DOHH2 (cell line): ENCODE results near the gene TAF4.

Experiments
- H3F3A ChIP-seq: fragments of 200-600 bp; sonication (generic), shearing (Covaris generic); 2 replicates; pipeline ENCODE4 v1.6.0; 2016; ENCODE audit warnings: antibody characterized with exemption, mild to moderate bottlenecking; ENCODE audit not compliant: control insufficient read depth, insufficient read depth
- H3K27ac ChIP-seq: fragments of 200-600 bp; sonication (generic); 2 replicates; pipeline ENCODE4 v1.5.1; 2014; ENCODE audit warnings: low read depth, mild to moderate bottlenecking, low read length, moderate library complexity
- H3K27me3 ChIP-seq: fragments of 200-600 bp; sonication (generic); 2 replicates; pipeline ENCODE4 v1.6.1; 2014; ENCODE audit warnings: mild to moderate bottlenecking, low read length, mixed read lengths; ENCODE audit not compliant: control insufficient read depth
- H3K36me3 ChIP-seq: fragments of 200-600 bp; sonication (generic); 2 replicates; pipeline ENCODE4 v1.6.1; 2014; ENCODE audit warnings: mild to moderate bottlenecking, low read length, moderate library complexity, mixed read lengths; ENCODE audit not compliant: control insufficient read depth
- H3K4me1 ChIP-seq: fragments of 200-600 bp; sonication (generic); 2 replicates; pipeline ENCODE4 v1.6.1; 2014; ENCODE audit warnings: mild to moderate bottlenecking, low read length, mixed read lengths; ENCODE audit not compliant: control insufficient read depth
- H3K4me2 ChIP-seq: fragments of 200-600 bp; sonication (generic); 2 replicates; pipeline ENCODE4 v1.6.0; 2014; ENCODE audit warnings: mild to moderate bottlenecking, low read length, moderate library complexity
- H3K4me3 ChIP-seq: fragments of 200-600 bp; sonication (generic); 2 replicates; pipeline ENCODE4 v1.5.1; 2014; ENCODE audit warnings: mild to moderate bottlenecking, low read length, mixed read lengths
- H3K79me2 ChIP-seq: fragments of 200-600 bp; sonication (generic); 2 replicates; pipeline ENCODE4 v1.6.1; 2014; ENCODE audit warnings: mild to moderate bottlenecking, low read length, mixed read lengths; ENCODE audit not compliant: control insufficient read depth
- H3K9me2 ChIP-seq: fragments of 200-600 bp; sonication (generic); replicated peaks from 2 replicates; pipeline ENCODE4 v1.6.1; 2014; ENCODE audit warnings: mild to moderate bottlenecking, low read length, mixed read lengths; ENCODE audit not compliant: control insufficient read depth
- H3K9me3 ChIP-seq: fragments of 200-600 bp; sonication (generic); 2 replicates; pipeline ENCODE4 v1.6.1; 2014; ENCODE audit warnings: antibody characterized with exemption, low read length, mixed read lengths; ENCODE audit not compliant: control insufficient read depth, insufficient read depth
- H4K20me1 ChIP-seq: fragments of 200-600 bp; sonication (generic); 2 replicates; pipeline ENCODE4 v1.6.0; 2014; ENCODE audit warnings: low read depth, mild to moderate bottlenecking, antibody characterized with exemption, low read length, moderate library complexity; ENCODE audit not compliant: control insufficient read depth, insufficient read depth
- EZH2phosphoT487 ChIP-seq: fragments of 200-600 bp; sonication (generic); IDR thresholded peaks from 2 replicates; pipeline ENCODE4 v1.6.1; 2017; ENCODE audit warnings: borderline replicate concordance, mild to moderate bottlenecking, antibody characterized with exemption, low read length, moderate library complexity, mixed read lengths
- TF ChIP-seq, protein P1 (sequence below): fragments of 200-600 bp; sonication (generic); IDR thresholded peaks from one replicate; pipeline ENCODE4 v1.5.1; 2014; ENCODE audit warnings: antibody characterized with exemption, mild to moderate bottlenecking, low read depth, low read length; ENCODE audit not compliant: poor library complexity, severe bottlenecking

Gene TAF4

DNA sequence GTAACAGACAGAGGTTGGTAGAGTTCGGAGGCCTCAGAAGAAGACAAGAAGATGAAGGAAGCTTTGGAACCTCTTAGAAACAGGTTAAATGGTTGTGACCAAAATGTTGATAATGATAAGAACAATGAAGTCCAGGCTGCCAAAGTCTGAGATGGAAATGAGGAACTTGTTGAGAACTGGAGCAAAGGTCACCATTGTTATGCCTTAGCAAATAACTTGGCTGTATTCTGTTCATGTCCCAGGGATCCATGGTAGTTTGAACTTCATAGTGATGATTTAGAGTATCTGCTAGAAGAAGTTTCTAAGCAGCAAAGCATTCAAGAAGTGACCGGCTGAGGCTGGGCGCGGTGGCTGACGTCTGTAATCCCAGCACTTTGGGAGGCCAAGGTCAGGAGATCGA is 45.5 kb upstream of the TAF4 start:
- no peak overlapping the region for H3K4me3 ChIP-seq
- H3K9me2 ChIP-seq: no peaks in the 10 kb centered on the region
- H3F3A ChIP-seq: no peaks in the 10 kb centered on the region
- no peaks in the 10 kb centered on the region for H3K79me2 ChIP-seq
- H3K27ac ChIP-seq: no peak overlapping the region
- peaks cover 41% of the 10 kb centered on the region for H3K9me3 ChIP-seq
- H3K4me1 ChIP-seq: no peaks in the 10 kb centered on the region
- no peak overlapping the region for H3K4me2 ChIP-seq
- TF ChIP-seq EZH2phosphoT487: no peak
- TF ChIP-seq, protein P1, sequence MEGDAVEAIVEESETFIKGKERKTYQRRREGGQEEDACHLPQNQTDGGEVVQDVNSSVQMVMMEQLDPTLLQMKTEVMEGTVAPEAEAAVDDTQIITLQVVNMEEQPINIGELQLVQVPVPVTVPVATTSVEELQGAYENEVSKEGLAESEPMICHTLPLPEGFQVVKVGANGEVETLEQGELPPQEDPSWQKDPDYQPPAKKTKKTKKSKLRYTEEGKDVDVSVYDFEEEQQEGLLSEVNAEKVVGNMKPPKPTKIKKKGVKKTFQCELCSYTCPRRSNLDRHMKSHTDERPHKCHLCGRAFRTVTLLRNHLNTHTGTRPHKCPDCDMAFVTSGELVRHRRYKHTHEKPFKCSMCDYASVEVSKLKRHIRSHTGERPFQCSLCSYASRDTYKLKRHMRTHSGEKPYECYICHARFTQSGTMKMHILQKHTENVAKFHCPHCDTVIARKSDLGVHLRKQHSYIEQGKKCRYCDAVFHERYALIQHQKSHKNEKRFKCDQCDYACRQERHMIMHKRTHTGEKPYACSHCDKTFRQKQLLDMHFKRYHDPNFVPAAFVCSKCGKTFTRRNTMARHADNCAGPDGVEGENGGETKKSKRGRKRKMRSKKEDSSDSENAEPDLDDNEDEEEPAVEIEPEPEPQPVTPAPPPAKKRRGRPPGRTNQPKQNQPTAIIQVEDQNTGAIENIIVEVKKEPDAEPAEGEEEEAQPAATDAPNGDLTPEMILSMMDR: no peak
- H4K20me1 ChIP-seq: no peaks in the 10 kb centered on the region
- no peaks in the 10 kb centered on the region for H3K36me3 ChIP-seq
- H3K27me3 ChIP-seq: no peaks in the 10 kb centered on the region; the same call in 1 of the 2 replicates

DNA sequence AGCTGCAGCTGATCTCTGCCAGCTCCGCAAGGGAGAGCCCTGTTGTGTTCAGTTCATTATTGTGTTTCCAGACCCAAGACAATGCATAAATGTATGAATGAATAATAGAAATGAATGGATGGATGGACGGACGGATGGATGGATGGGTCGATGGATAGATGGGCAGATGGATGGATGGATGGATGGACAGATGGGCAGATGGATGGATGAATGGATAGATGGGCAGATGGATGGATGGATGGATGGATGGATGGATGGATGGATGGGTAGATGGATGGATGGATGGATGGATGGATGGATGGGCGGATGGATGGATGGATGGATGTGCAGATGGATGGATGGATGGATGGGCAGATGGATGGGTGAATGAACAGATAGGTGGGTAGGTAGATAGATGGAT is 39.9 kb upstream of the TAF4 start:
- H3K9me3 ChIP-seq: peaks cover 24% of the 10 kb centered on the region
- H3K4me1 ChIP-seq: no peaks in the 10 kb centered on the region
- H3K79me2 ChIP-seq: no peaks in the 10 kb centered on the region
- no peak overlapping the region for H3K4me2 ChIP-seq
- no peaks in the 10 kb centered on the region for H3K36me3 ChIP-seq
- no peaks in the 10 kb centered on the region for H3K9me2 ChIP-seq
- TF ChIP-seq EZH2phosphoT487: no peak
- TF ChIP-seq, protein P1: no peak
- no peaks in the 10 kb centered on the region for H4K20me1 ChIP-seq
- H3K27me3 ChIP-seq: no peaks in the 10 kb centered on the region
- H3F3A ChIP-seq: no peaks in the 10 kb centered on the region
- H3K4me3 ChIP-seq: no peak overlapping the region
- H3K27ac ChIP-seq: no peak overlapping the region

DNA sequence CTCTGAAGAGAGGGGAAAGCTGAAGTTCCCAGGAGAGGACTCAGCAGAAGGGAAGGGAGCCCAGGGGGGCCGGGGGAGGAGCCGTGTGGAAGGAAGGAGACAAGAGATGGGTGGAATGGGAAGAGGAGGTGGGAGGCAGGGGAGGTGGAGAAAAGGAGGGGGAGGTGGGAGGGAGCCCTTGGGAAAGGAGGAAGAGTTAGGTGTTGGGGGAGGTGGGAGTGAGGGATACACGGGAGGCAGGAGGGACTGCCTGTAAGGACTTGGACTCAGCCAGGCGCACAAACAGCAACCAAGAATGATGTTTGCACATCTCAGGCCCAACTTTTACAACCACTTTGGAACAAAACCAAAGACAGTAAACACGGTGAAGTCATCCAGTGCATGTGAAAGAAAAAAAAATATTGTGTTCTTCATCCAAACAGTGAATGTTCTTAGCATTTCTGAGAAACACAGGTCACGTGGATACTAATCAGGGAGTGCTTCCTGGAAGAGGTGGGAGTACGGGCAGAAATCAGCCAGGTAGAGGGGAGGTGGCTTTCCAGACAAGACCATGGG is 39.2 kb upstream of the TAF4 start:
- H3K36me3 ChIP-seq: no peaks in the 10 kb centered on the region
- no peaks in the 10 kb centered on the region for H3F3A ChIP-seq
- H3K27me3 ChIP-seq: no peaks in the 10 kb centered on the region
- no peak overlapping the region for H3K27ac ChIP-seq
- no peaks in the 10 kb centered on the region for H3K4me1 ChIP-seq
- H3K4me2 ChIP-seq: no peak overlapping the region
- no peaks in the 10 kb centered on the region for H3K9me2 ChIP-seq
- no peaks in the 10 kb centered on the region for H3K79me2 ChIP-seq
- TF ChIP-seq, protein P1: no peak
- TF ChIP-seq EZH2phosphoT487: no peak
- no peaks in the 10 kb centered on the region for H4K20me1 ChIP-seq
- H3K4me3 ChIP-seq: no peak overlapping the region
- peaks cover 24% of the 10 kb centered on the region for H3K9me3 ChIP-seq
